ENCODE data around the gene DGKD.
"Not testable (repeated sequence)": the region's sequence is repeated elsewhere in the genome, so short reads cannot be mapped to it uniquely, and the experiment has no call there.

Gene DGKD

GRCh38 chr2:233360771-233361176 lies 6.5 kb downstream of the DGKD start:
- peak; percentile 47 for DNase-seq (ENCODE audit: low read depth)

GRCh38 chr2:233361297-233361696 lies 7.0 kb downstream of the DGKD start:
- no peak for DNase-seq (ENCODE audit: low read depth)

GRCh38 chr2:233362742-233363141 lies 8.4 kb downstream of the DGKD start:
- no peak for DNase-seq (ENCODE audit: low read depth)

GRCh38 chr2:233363744-233364235 lies 9.5 kb downstream of the DGKD start:
- DNase-seq (ENCODE audit: low read depth) = no peak

GRCh38 chr2:233365861-233366520 lies 11.7 kb downstream of the DGKD start:
- no peak for DNase-seq (ENCODE audit: low read depth)

- DNase-seq (ENCODE audit: low read depth) = no peak
Measured at GRCh38 chr2:233367586-233367985, 13.3 kb downstream of the DGKD start.

GRCh38 chr2:233368756-233369155 lies 14.5 kb downstream of the DGKD start:
- no peak for DNase-seq (ENCODE audit: low read depth)

GRCh38 chr2:233369462-233369861 lies 15.2 kb downstream of the DGKD start:
- no peak for DNase-seq (ENCODE audit: low read depth)

GRCh38 chr2:233369897-233370685 lies 15.8 kb downstream of the DGKD start:
- DNase-seq (ENCODE audit: low read depth) = peak; percentile 35

GRCh38 chr2:233371641-233372040 lies 17.3 kb downstream of the DGKD start:
- no peak for DNase-seq (ENCODE audit: low read depth)

- no peak for DNase-seq (ENCODE audit: low read depth)
Measured at GRCh38 chr2:233372855-233373254, 18.6 kb downstream of the DGKD start.

- no peak for DNase-seq (ENCODE audit: low read depth)
Measured at GRCh38 chr2:233373316-233373715, 19.0 kb downstream of the DGKD start.

GRCh38 chr2:233374776-233375175 lies 20.5 kb downstream of the DGKD start:
- DNase-seq (ENCODE audit: low read depth) = not testable (repeated sequence)

GRCh38 chr2:233375490-233376314 lies 21.4 kb downstream of the DGKD start:
- no peak for DNase-seq (ENCODE audit: low read depth)

- no peak for DNase-seq (ENCODE audit: low read depth)
Measured at GRCh38 chr2:233379034-233379433, 24.7 kb downstream of the DGKD start.

GRCh38 chr2:233379441-233379840 lies 25.1 kb downstream of the DGKD start:
- DNase-seq (ENCODE audit: low read depth) = no peak

GRCh38 chr2:233380132-233380895 lies 26.0 kb downstream of the DGKD start:
- DNase-seq (ENCODE audit: low read depth) = peak; percentile 59

- no peak for DNase-seq (ENCODE audit: low read depth)
Measured at GRCh38 chr2:233380995-233381637, 26.8 kb downstream of the DGKD start.

GRCh38 chr2:233381638-233381995 lies 27.3 kb downstream of the DGKD start:
- DNase-seq (ENCODE audit: low read depth) = peak; percentile 37

- DNase-seq (ENCODE audit: low read depth) = no peak
Measured at GRCh38 chr2:233384015-233384414, 29.7 kb downstream of the DGKD start.

GRCh38 chr2:233384811-233385488 lies 30.7 kb downstream of the DGKD start:
- DNase-seq (ENCODE audit: low read depth) = no peak

All from amniotic epithelial cell (primary cell).